ENCODE data around the gene MYO9B.
A peak's percentile ranks its signal among the peaks of the same experiment; 100 is the strongest.

Gene MYO9B

DNA sequence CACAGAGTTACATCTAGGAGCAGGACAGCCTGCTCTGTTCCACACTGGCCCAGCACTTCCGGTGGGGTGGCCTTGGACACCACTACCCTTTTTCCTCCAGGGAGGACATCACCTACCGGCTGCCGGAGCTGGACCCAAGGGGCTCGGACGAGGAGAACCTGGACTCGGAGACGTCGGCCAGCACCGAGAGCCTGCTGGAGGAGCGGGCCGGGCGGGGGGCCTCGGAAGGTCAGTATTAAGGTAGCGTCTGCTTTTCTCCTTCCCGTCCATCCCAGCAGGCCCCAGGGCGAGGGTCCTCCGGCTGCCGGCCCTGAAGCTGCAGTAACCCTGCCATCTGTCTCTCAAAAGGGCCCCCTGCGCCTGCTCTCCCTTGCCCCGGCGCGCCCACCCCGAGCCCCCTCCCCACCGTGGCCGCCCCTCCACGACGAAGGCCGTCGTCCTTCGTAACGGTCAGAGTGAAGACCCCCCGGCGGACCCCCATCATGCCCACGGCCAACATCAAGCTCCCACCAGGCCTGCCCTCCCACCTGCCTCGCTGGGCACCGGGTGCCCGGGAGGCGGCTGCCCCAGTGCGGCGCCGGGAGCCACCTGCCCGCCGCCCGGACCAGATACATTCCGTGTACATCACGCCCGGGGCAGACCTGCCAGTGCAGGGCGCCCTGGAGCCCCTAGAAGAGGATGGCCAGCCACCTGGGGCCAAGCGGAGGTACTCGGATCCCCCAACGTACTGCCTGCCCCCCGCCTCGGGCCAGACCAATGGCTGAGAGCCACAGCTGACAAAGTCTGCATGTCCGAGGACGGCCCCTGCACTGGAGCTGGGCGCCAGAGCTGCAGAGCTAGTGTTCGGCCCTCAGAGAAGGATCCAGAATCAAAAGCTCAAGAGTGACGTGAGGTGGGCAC, 136.2 kb downstream of the MYO9B start:
- DNase-seq (ENCODE audit: low read depth in 1 of 2, low spot score in 1 of 2): no peak

DNA sequence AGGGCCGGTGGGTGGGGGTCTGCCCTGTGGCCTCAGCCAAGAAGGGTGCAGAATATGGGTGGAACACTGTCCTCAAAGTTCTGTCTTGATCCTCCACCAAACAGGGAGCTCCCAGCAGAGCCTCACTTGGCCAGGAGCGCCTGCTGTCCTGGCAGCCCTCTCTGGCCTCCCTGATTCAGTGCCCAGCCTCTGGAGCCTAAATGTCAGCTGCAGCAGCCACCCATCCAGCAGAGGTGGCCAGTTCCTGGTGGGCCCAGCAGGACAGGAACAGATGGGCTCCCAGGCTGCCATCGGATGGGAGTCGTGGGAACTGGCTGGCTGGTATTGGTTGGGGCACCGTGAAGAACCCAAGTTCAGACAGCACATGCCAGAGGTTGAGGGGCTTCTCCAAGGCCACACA, 137.8 kb downstream of the MYO9B start:
- DNase-seq (ENCODE audit: low read depth in 1 of 2, low spot score in 1 of 2): no peak

DNA sequence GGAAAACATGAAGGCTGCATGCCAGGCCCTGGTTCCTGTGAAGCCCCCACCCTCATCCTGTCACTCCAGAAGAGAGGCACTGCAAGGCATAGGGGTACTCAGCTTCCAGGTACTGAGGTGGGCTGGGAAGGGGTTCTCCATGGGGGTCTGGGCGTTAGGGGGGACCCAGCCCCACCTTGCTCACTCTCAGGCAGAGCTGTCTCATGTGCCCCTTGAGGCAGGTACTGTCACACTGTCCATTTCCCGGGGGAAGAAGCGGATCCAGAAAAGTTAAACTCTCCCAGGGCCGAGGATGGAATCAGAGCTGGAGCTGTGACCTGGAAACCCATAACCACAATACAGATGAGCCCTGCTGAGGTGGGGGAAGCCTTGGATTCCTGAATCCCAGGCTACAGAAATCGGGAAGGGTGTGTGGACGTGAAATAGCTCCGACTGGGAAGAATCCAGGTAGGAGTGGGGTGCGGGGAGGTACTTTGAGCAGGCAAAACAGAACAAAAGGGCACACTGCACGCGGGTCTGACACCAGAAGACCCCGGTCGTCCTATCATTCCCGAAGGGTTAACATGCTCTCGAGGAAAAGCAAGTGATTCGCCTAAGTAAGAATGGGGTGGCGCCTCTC, 139.0 kb downstream of the MYO9B start:
- DNase-seq (ENCODE audit: low read depth in 1 of 2, low spot score in 1 of 2): no peak

DNA sequence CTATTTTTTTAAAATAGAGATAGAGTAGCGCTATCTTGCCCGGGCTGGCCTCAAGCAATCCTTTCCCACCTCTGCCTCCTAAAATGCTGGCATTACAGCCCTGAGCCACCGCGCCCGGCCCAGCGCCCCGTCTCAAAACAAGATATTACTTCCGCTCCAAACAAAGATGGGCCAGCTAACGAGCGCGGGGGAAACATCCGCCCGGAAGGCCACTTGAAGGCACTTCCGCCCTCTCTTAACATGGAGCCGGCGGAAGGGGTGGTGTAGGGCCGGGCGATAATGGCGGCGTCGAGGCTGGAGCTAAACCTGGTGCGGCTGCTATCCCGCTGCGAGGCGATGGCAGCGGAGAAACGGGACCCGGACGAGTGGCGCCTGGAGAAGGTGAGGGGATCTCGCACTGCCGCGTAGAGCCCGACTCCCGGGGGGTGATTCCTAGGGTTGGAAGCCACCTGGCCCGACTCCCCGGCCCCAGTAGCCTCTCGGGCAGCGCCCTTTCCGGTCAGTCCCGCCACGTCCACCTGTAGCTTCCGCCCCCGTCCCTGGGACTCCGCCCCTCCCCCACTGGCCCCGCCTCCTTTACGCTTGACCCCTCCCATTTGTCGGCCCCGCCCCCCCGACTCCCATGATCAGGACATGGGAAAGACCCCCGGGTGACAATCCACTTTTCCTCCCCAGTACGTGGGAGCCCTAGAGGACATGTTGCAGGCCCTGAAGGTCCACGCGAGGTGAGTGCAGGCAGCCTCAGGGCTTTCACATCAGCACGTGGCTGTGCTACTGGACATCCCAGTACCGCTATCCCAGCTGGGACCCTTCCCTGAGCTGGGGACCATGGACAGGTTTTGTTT, 139.8 kb downstream of the MYO9B start, which contains the start of gene USE1:
TSS of gene USE1 (plus strand) at position 231 of the 845 bp plus-strand sequence. CDS start at position 280, 49 bp downstream.
- peak; percentile 72 to 73 for DNase-seq (ENCODE audit: low read depth in 1 of 2, low spot score in 1 of 2)

DNA sequence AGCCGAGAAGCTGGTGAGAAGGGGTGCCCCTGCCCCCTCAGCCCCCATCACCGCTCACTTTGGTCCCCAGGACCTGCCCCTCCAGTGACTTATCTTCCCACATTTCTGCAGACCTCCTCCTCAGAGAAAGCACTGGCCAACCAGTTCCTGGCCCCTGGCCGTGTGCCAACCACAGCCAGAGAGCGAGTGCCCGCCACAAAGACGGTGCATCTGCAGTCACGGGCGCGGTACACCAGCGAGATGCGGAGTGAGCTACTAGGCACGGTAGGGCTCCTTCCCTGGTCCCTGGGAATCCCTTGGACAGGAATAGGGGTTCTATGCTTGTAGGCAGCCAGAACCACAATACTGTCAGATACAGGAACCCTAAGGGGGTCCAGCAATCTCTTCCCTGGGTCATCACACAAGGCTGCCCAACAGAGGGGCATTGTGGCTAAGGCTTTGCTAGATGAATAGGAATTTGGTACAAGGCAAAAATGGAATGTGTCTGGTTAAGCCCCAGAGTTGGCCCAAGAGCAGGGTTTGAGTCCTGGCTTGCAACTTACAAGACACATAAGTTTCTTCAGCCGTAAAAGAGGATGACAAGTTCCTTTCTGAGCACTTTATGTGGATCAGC, 140.6 kb downstream of the MYO9B start:
- no peak for DNase-seq (ENCODE audit: low read depth in 1 of 2, low spot score in 1 of 2)

DNA sequence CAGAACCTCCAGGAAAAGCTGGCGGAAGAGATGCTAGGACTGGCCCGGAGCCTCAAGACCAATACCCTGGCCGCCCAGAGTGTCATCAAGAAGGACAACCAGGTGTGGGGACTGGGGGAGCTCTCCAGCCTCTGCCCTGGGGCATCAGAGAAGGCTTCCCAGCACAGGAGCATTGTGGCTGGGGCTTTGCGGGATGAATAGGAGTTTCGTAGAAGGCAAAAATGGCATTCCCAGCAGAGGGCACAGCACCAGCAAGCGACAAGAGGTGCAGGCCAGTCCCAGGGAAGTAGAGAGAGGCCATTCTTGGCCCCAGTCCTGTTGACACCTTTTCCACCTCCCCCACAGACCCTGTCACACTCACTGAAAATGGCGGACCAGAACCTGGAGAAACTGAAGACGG, 143.7 kb downstream of the MYO9B start:
- DNase-seq (ENCODE audit: low read depth in 1 of 2, low spot score in 1 of 2): no peak

DNA sequence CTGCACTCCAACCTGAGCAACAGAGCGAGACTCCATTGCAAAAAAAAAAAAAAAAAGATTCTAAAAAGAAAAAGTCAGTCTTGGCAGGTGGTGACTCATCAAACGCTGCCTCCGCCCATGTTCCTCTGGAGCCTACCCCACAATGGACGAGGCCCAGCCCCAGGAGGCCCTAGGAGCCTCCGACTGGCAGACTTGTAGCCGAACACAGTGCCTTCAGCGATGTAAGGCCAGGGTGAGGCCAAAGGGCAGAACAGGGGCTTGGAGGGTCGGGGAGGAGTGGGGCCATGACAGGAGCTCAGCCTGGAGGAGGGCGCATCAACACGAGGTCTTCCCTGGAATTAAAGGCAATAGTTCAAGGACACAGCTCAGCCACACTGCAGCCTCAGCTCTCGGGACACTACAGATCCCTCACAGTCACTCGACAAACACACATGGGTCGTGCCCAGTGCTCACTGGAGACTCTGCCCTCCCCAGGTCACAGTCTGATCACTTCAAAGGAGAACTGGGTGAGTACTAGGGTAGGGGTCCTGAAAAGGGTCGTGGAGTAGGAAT, 144.7 kb downstream of the MYO9B start:
- no peak for DNase-seq (ENCODE audit: low read depth in 1 of 2, low spot score in 1 of 2)

DNA sequence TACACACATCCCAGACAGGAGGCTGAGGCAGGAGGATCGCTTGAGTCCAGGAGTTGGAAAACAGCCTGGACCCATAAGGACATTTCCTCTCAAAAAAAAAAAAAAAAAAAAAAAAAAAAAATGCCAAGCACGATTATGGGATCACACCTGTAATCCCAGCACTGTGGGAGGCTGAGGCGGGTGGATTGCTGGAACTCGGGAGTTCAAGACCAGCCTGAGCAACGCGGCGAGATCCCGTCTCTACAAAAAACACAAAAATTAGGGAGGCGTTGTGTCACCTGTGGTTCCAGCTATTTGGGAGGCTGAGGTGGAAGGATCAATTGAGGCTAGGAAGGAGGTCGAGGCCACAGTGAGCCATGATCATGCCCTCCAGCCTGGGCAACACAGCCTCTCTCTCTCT, 149.5 kb downstream of the MYO9B start:
- DNase-seq (ENCODE audit: low read depth in 1 of 2, low spot score in 1 of 2): no peak

DNA sequence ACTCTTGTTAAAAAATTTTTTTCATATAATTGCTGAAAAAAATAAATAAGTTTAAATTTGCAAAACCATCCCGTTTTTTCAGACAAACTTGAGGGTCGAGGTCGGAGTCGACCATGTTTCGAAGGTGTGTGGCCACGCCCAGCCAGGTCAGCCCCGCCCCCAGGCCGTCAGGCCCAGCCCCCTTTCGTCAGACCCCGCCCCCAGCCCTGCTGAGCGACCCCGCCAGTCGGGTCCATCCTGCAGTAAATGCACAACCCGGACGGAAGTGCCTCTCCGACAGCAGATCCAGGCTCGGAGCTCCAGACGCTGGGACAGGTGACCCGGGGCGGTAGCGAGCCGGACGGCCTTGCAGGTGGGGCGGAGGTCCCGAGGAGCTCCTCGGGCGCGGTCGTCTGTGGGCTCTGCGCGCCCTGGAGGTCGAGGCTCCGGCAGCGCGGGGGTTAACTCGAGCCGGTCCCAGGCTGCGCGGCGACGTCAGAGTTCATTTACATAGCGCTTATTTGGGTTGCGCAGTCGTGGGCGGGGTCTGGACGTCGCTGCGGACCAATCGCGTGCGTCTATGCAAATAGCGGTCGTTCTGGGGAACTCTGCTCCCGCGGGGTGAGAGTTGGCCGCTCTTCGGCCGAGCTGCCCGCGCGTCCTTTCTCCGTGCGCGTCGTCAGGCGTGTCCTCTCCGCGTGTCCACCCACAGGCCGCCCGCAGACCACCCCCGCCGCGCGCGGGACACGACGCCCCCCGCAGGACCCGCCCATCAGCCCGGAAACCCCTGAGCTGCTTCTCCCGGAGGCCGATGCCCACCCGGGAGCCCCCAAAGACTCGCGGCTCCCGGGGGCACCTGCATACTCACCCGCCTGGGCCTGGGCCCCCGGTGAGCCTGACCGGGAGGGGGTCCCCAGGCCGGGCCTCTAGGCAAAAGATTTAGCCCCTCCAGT, 150.7 kb downstream of the MYO9B start, which contains the start of gene OCEL1:
TSS of gene OCEL1 (plus strand) at position 225 of the 932 bp plus-strand sequence. CDS start at position 247, 22 bp downstream.
- DNase-seq (ENCODE audit: low read depth in 1 of 2, low spot score in 1 of 2): peak; percentile 92

DNA sequence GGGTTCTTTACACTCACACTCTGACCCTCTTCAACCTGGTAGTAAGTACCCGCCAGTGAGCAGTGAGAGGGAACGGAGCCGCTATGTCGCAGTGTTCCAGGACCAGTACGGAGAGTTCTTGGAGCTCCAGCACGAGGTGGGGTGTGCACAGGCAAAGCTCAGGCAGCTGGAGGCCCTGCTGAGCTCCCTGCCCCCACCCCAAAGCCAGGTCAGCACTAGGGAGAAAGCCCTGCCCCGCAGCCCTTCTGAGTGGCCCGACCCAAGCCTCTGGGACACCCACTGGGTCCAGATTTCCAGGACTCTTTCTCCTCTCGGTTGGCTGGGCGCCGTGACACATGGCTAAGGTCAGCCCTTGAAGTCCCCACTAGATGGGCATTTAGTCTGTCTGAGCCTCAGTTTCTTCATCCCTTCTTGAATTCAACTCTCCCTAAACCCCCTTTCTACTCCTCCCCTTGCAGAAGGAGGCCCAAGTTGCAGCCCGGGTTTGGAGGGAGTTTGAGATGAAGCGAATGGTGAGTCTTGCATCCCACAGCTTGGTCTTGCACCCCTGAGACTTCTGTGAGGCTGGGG, 152.3 kb downstream of the MYO9B start:
- no peak for DNase-seq (ENCODE audit: low read depth in 1 of 2, low spot score in 1 of 2)

DNA sequence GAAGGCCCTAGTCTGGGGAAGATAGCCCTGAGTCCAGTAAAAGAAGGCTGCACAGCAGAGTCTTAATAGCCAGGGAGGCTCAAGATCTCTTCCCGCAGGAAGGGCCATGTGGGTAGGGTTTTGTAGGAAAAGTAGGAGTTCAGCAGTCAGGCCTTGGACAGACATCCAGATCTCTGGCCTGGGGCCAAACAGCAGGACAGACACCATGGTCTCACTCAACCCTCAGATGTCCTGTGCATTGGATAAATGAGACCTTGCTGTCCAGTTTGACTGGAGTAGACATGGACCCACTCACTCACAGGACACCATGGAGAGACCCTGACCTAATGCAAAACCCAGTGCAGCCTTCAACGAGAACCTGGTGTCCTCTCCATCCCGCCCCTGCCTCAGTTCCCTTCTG, 154.3 kb downstream of the MYO9B start:
- no peak for DNase-seq (ENCODE audit: low read depth in 1 of 2, low spot score in 1 of 2)

DNA sequence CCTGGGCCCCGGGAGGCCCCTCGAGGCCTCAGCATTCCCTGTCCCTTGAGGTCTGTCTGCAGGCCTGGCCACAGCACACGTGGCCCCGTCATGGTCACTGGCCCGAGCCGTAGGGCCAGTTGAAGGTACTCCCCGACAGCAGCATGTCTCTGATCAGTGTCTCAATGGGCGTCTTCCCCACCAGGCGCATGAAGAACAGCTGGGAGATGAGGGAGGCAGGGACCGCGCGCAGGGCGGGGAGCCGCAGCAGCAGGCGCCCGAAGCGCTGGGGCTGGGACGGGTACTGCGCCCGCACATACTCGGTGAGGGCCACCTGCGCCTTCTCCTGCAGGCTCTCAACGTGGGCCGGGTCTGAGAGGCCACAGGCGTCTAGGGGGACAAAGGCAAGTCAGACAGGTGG, 156.7 kb downstream of the MYO9B start:
- DNase-seq (ENCODE audit: low read depth in 1 of 2, low spot score in 1 of 2): no peak

DNA sequence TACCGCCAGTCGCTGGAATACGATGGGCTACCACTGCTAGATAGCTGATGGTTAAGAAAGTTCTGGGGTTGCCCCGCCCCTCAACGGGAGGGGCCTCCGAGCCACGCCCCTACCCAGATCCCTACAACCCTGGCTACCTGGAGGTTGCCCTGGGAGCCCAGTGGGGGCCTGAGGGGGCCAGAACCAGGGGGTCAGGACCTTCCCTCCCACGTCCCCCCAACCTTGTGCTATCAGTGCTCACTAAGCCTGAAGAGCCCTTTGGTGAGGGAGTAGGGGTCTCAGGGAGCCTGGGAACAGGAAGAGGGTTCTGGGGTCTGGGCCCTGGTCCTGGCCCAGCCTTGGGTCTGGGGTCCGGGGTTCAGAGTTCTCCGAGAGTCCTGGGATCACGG, 159.3 kb downstream of the MYO9B start:
- peak; percentile 33 to 60 for DNase-seq (ENCODE audit: low read depth in 1 of 2, low spot score in 1 of 2)

DNA sequence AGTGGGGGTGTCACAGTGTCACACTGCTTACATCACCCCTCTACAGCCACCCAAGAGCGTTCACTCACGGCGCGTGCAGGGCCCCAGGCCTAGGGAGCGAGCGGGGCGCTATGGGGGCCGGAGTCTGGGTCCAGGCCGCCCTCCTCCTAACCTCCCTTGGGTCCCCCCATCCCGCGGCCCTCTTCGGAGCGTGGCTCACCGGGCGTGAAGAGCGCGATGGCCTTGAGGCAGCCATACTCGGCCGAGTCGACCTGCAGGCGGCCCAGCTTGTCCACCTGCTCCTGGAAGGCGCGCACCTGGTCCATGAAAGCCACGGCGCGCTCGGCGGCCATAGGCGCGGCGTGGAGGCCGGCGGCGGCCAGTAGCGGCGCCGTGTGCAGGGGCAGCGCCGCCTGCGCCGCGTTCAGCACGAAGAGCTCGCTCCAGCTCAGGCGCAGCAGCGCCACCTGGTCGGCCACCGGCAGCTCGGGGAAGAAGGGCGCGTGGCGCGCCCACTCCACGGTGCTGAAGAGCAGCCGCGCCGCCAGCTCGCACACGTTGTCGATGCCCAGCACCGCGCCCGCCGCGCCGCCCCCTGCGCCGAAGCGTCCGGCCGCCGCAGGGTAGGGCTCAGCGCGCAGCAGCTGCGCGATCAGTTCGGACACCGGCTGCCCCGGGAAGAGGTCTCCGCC, 159.9 kb downstream of the MYO9B start:
- peak; percentile 60 to 64 for DNase-seq (ENCODE audit: low read depth in 1 of 2, low spot score in 1 of 2)

DNA sequence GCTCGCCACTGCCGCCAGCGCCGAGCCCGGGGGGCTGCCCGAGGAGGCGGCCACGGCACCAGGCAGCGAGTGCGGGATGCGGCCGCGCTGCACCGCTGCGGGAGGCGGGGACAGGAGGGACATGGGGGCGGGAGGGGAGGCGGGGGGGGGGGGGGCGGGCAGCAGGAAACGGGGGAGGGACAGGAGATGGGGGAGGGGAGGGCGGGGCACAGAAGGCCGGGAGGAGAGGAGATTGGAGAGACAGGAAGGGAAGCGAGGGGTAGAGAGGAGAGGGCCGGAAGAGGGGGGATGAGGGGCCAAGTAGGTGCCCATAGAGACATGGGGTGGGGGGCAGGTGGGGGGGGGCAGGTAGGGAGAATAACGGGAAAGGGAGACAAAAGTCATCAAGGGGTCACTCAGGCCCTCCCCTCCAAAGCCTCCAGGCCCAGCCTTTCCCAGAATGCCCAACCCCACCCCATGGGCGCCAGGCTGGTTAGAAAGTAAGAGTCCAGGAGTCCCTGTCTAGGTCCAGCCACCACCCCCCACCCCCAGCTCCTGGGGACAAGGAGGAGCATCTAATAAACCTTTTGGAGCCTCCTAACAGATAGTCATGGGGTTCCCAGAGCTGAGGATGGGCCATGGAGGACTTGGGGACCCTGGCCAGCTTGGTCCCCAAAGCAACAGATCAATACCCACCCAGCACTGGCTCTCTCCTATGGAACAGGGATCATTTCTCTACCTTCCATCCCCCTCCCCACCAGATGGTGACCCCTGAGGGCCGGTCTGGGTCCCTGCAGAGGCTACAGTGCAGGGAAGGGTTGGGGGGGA, 160.6 kb downstream of the MYO9B start:
- no peak for DNase-seq (ENCODE audit: low read depth in 1 of 2, low spot score in 1 of 2)

DNA sequence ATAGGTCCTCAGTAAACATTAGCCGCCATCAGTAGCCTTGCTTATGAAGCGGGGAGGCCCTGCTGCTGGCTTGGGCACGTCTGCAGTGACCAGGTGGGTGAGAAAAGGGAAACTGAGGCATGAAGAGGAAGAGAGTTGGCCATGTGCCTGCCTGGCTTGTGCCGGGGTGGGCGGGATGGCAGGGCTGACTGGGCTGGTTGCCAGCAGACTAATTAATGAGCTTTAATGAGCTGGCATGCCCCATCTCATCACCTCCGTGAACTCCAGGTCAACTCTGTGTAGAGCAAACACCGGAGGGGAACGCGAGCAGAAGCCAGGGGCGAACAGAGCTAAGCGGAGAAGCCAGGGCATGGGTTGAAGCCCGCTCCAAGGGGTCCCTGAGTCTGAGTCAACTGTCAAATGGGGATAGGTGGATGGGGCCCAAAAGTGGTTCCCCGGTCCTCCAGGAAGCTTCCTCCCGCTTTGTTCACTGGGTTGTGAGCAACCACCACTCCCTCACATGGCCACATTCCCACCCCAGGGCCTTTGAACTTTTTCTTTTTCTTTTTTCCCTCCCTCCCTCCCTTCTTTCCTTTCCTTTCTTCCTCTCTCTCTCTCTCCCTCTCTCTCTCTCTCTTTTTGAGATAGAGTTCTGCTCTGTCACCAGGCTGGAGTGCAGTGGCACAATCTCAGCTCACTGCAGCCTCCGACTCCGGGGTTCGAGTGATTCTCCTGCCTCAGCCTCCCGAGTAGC, 161.4 kb downstream of the MYO9B start:
- no peak for DNase-seq (ENCODE audit: low read depth in 1 of 2, low spot score in 1 of 2)

All from stimulated activated CD4-positive, alpha-beta T cell treated with anti-CD3 and anti-CD28 coated beads, Interleukin-15, amount 100 ng/mL, for 1 hour (primary cell).